H1 (cell line): ENCODE data around the gene RNF4. TPM values are rescaled to one million over a fixed set of nuclear protein-coding genes. Genes with fewer than 3 reads are reported as not detected.

Experiments used
- CTCF ChIA-PET: fragments of 300-600 bp; sonication (Branson Sonifier 250); formaldehyde crosslinking; loops from one replicate; lab custom pipeline; 2021; ENCODE audit not compliant: partially characterized antibody; lab: Charles Lee
- POLR2A ChIA-PET: fragments of 300-600 bp; sonication (Branson Sonifier 250); formaldehyde crosslinking; loops from one replicate; lab custom pipeline; 2021; ENCODE audit warnings: inconsistent platforms; ENCODE audit not compliant: partially characterized antibody; lab: Charles Lee
- DNase-seq, 2 experiments: peaks; one replicate each; pipeline versions ENCODE4 v3.0.0 to v3.0.0-alpha.2; 2010 to 2022; ENCODE audit warnings: low spot score in 2 of 2, low read depth in 1 of 2, mixed read lengths in 1 of 2
- FAIRE-seq: peaks from 2 replicates; lab custom pipeline; 2011; peaks lifted over from hg19 to GRCh38; lab: Jason Lieb, UNC
- H2AFZ ChIP-seq: 2 replicates; pipeline ENCODE4 v1.8.1; 2012; ENCODE audit warnings: low read length, inconsistent platforms
- H2AK5ac ChIP-seq: 2 replicates; pipeline ENCODE4 v1.6.1; 2013; ENCODE audit warnings: low read depth, low read length
- H2BK120ac ChIP-seq: replicated peaks from 2 replicates; pipeline ENCODE3; 2013; ENCODE audit warnings: low read depth, low read length, inconsistent platforms
- H2BK12ac ChIP-seq: 2 replicates; pipeline ENCODE4 v1.6.1; 2013; ENCODE audit warnings: low read depth, low read length
- H2BK15ac ChIP-seq: 2 replicates; pipeline ENCODE4 v1.6.1; 2013; ENCODE audit warnings: low read length
- H2BK20ac ChIP-seq: 2 replicates; pipeline ENCODE4 v1.6.1; 2013; ENCODE audit warnings: low read length
- H2BK5ac ChIP-seq: 2 replicates; pipeline ENCODE4 v1.6.1; 2013; ENCODE audit warnings: low read depth, low read length
- H3K14ac ChIP-seq: 2 replicates; pipeline ENCODE4 v1.6.1; 2013; ENCODE audit warnings: inconsistent platforms; ENCODE audit not compliant: insufficient read length
- H3K18ac ChIP-seq: 2 replicates; pipeline ENCODE4 v1.6.1; 2013; ENCODE audit warnings: low read length; ENCODE audit errors: extremely low read depth
- H3K23ac ChIP-seq: 2 replicates; pipeline ENCODE4 v1.6.1; 2013; ENCODE audit warnings: inconsistent platforms; ENCODE audit not compliant: insufficient read length
- H3K23me2 ChIP-seq: 2 replicates; pipeline ENCODE4 v1.6.1; 2013; ENCODE audit warnings: low read depth, low read length
- H3K27ac ChIP-seq: 2 replicates; pipeline ENCODE4 v1.6.1; 2011; ENCODE audit warnings: low read depth, low read length, inconsistent platforms
- H3K27me3 ChIP-seq, 4 experiments: replicated peaks in 1 of 4; 1 replicate in 1 of 4; 2 replicates in 3 of 4; pipeline versions ENCODE4 v1.6.1 to v1.8.1; 2011 to 2013; ENCODE audit warnings: low read length in 3 of 4, mild to moderate bottlenecking in 3 of 4, inconsistent platforms in 2 of 4, mixed read lengths in 2 of 4, moderate library complexity in 1 of 4; ENCODE audit not compliant: control insufficient read depth in 3 of 4, insufficient read depth in 3 of 4; ENCODE audit errors: extremely low read depth in 1 of 4
- H3K36me3 ChIP-seq, 4 experiments: 2 replicates each; pipeline versions ENCODE4 v1.6.1 to v1.8.1; 2011 to 2013; ENCODE audit warnings: mild to moderate bottlenecking in 4 of 4, low read length in 3 of 4, moderate library complexity in 2 of 4, control low read depth in 1 of 4, inconsistent platforms in 1 of 4; ENCODE audit not compliant: insufficient read depth in 4 of 4, control insufficient read depth in 2 of 4
- H3K4ac ChIP-seq: replicated peaks from 2 replicates; pipeline ENCODE3; 2013; ENCODE audit warnings: low read length, low read depth, mixed read lengths, inconsistent platforms; ENCODE audit not compliant: insufficient read length
- H3K4me1 ChIP-seq, 4 experiments: replicated peaks in 1 of 4; 1 replicate in 1 of 4; 2 replicates in 3 of 4; pipeline versions ENCODE4 v1.6.1 to v1.8.1; 2011 to 2013; ENCODE audit warnings: low read length in 3 of 4, inconsistent platforms in 2 of 4, mixed read lengths in 1 of 4; ENCODE audit not compliant: insufficient read depth in 4 of 4, control insufficient read depth in 3 of 4
- H3K4me2 ChIP-seq, 2 experiments: 2 replicates each; pipeline versions ENCODE4 v1.6.1 to v1.8.1; 2011 to 2013; ENCODE audit warnings: low read depth in 2 of 2, low read length in 2 of 2, control low read depth in 1 of 2, inconsistent platforms in 1 of 2, mild to moderate bottlenecking in 1 of 2; ENCODE audit not compliant: insufficient read depth in 1 of 2
- H3K4me3 ChIP-seq, 4 experiments: fragments of 200-600, 300-600 bp in 1 of 4; sonication (generic), shearing (Covaris generic), sonication (Bioruptor Twin) in 1 of 4; 2 replicates each; pipeline versions ENCODE4 v1.5.1 to v1.8.1; 2011 to 2016; ENCODE audit warnings: low read length in 4 of 4, low read depth in 3 of 4, control low read depth in 2 of 4, inconsistent platforms in 2 of 4, mild to moderate bottlenecking in 2 of 4, mixed read lengths in 1 of 4, moderate library complexity in 1 of 4; ENCODE audit not compliant: insufficient read depth in 2 of 4; ENCODE audit errors: extremely low read depth in 1 of 4
- H3K56ac ChIP-seq: replicated peaks from 2 replicates; pipeline ENCODE3; 2013; ENCODE audit warnings: low read depth, mild to moderate bottlenecking, mixed read lengths, low read length, inconsistent platforms; ENCODE audit not compliant: insufficient read length
- H3K79me1 ChIP-seq: 2 replicates; pipeline ENCODE4 v1.6.1; 2013; ENCODE audit warnings: low read depth, low read length, control low read depth
- H3K79me2 ChIP-seq, 2 experiments: 2 replicates each; pipeline versions ENCODE4 v1.6.1 to v1.8.1; 2012 to 2013; ENCODE audit warnings: low read length in 2 of 2, mild to moderate bottlenecking in 2 of 2, inconsistent platforms in 1 of 2; ENCODE audit not compliant: insufficient read depth in 2 of 2, control insufficient read depth in 1 of 2
- H3K9ac ChIP-seq, 4 experiments: replicated peaks in 1 of 4; 1 replicate in 1 of 4; 2 replicates in 3 of 4; pipeline versions ENCODE4 v1.6.1 to v1.8.1; 2011 to 2013; ENCODE audit warnings: low read depth in 3 of 4, low read length in 3 of 4, control low read depth in 2 of 4, mild to moderate bottlenecking in 2 of 4, moderate library complexity in 2 of 4, inconsistent platforms in 1 of 4; ENCODE audit errors: extremely low read depth in 1 of 4
- H3K9me3 ChIP-seq, 2 experiments: 2 replicates each; pipeline versions ENCODE4 v1.6.1 to v1.8.1; 2012 to 2013; ENCODE audit warnings: mild to moderate bottlenecking in 2 of 2, moderate library complexity in 2 of 2, control low read depth in 1 of 2, inconsistent platforms in 1 of 2, low read depth in 1 of 2, low read length in 1 of 2, mixed read lengths in 1 of 2; ENCODE audit not compliant: insufficient read depth in 2 of 2
- H4K20me1 ChIP-seq, 2 experiments: replicated peaks in 1 of 2; 2 replicates each; pipeline versions ENCODE3 to v1.8.1; 2011 to 2013; ENCODE audit warnings: inconsistent platforms in 2 of 2, low read length in 2 of 2, mild to moderate bottlenecking in 1 of 2; ENCODE audit not compliant: insufficient read depth in 2 of 2, control insufficient read depth in 1 of 2
- H4K5ac ChIP-seq: 2 replicates; pipeline ENCODE4 v1.6.1; 2013; ENCODE audit warnings: low read length, low read depth, mixed read lengths, inconsistent platforms; ENCODE audit not compliant: insufficient read length
- H4K8ac ChIP-seq: 2 replicates; pipeline ENCODE4 v1.8.0; 2013; ENCODE audit warnings: mild to moderate bottlenecking, moderate library complexity, low read length, inconsistent platforms; ENCODE audit not compliant: insufficient read depth; ENCODE audit errors: extremely low read depth
- H4K91ac ChIP-seq: replicated peaks from 2 replicates; pipeline ENCODE3; 2013; ENCODE audit warnings: low read length, mixed read lengths, inconsistent platforms; ENCODE audit not compliant: insufficient read length
- BACH1 ChIP-seq: IDR thresholded peaks from 2 replicates; pipeline ENCODE4 v1.6.1; 2012; ENCODE audit warnings: low read length, improper control_type of control experiment
- BRCA1 ChIP-seq: IDR thresholded peaks from 2 replicates; pipeline ENCODE4 v1.6.1; 2012; ENCODE audit warnings: low read depth, low read length, improper control_type of control experiment
- CHD2 ChIP-seq: IDR thresholded peaks from 2 replicates; pipeline ENCODE4 v1.6.1; 2012; ENCODE audit warnings: low read length, improper control_type of control experiment
- EGR1 ChIP-seq: IDR thresholded peaks from 2 replicates; pipeline ENCODE4 v1.6.1; 2011; ENCODE audit warnings: low read depth, low read length, borderline replicate concordance
- EZH2 ChIP-seq: fragments of 200-600 bp; sonication (generic); IDR thresholded peaks from 2 replicates; pipeline ENCODE4 v1.7.1; 2012; ENCODE audit warnings: low read depth, mild to moderate bottlenecking, moderate library complexity, low read length, inconsistent platforms; ENCODE audit not compliant: severe bottlenecking
- GABPA ChIP-seq: IDR thresholded peaks from 2 replicates; pipeline ENCODE4 v1.6.1; 2011; ENCODE audit warnings: mild to moderate bottlenecking, low read length, moderate library complexity, borderline replicate concordance; ENCODE audit not compliant: insufficient read depth
- HDAC2 ChIP-seq, 2 experiments: fragments of 300-600 bp in 1 of 2; sonication (generic) in 1 of 2; IDR thresholded peaks; 2 replicates each; pipeline ENCODE4 v1.6.1; 2011 to 2012; ENCODE audit warnings: low read depth in 2 of 2, low read length in 2 of 2, mild to moderate bottlenecking in 2 of 2, moderate library complexity in 2 of 2, borderline replicate concordance in 1 of 2, inconsistent platforms in 1 of 2
- HDAC6 ChIP-seq: IDR thresholded peaks from one replicate; pipeline ENCODE4 v1.7.1; 2012; ENCODE audit warnings: low read depth, mild to moderate bottlenecking, inconsistent platforms, low read length, moderate library complexity
- JUN ChIP-seq: IDR thresholded peaks from 2 replicates; pipeline ENCODE4 v1.6.1; 2011; ENCODE audit warnings: low read depth, mild to moderate bottlenecking, improper control_type of control experiment, low read length
- MAFK ChIP-seq: IDR thresholded peaks from 2 replicates; pipeline ENCODE4 v1.6.1; 2012; ENCODE audit warnings: low read depth, mild to moderate bottlenecking, improper control_type of control experiment, low read length
- PHF8 ChIP-seq: fragments of 200-600 bp; sonication (generic); conservative IDR thresholded peaks from 2 replicates; pipeline ENCODE4 v1.7.1; 2012; ENCODE audit warnings: low read depth, mild to moderate bottlenecking, inconsistent platforms, low read length, moderate library complexity
- RXRA ChIP-seq: IDR thresholded peaks from 2 replicates; pipeline ENCODE4 v1.6.1; 2011; ENCODE audit warnings: low read depth, mild to moderate bottlenecking, low read length, moderate library complexity; ENCODE audit not compliant: insufficient read depth
- SIRT6 ChIP-seq: IDR thresholded peaks from one replicate; pipeline ENCODE4 v1.7.1; 2012; ENCODE audit warnings: low read length, inconsistent platforms
- SP1 ChIP-seq: IDR thresholded peaks from 2 replicates; pipeline ENCODE4 v1.6.1; 2011; ENCODE audit warnings: low read depth, low read length
- ZNF274 ChIP-seq: IDR thresholded peaks from 2 replicates; pipeline ENCODE4 v1.7.0; 2012; ENCODE audit warnings: low read length, borderline replicate concordance; ENCODE audit errors: extremely low read depth
- WGBS, 2 experiments: shearing (Covaris generic) in 1 of 2; methylation state at CpG; one replicate each; pipeline versions ENCODE4 v1.1.6 to v1.1.7; 2013 to 2015; ENCODE audit warnings: low lambda C conversion rate in 2 of 2, mixed read lengths in 2 of 2, inconsistent platforms in 1 of 2, low coverage in 1 of 2, missing lambda C conversion rate in 1 of 2; ENCODE audit not compliant: insufficient replicate concordance in 2 of 2, insufficient coverage in 1 of 2, insufficient read length in 1 of 2; ENCODE audit errors: extremely low coverage in 1 of 2, missing lambda C conversion rate in 1 of 2; 5-methylcytosine and 5-hydroxymethylcytosine counted together
- polyA plus RNA-seq, 7 experiments: library from polyadenylated mRNA; depleted of rRNA in 3 of 7; stranded (reverse) in 5 of 7; unstranded in 2 of 7; fragments of >200 nt in 5 of 7; fragments of 200-250 nt in 2 of 7; gene quantifications; 1 replicate in 5 of 7; 2 replicates in 1 of 7; 4 replicates in 1 of 7; pipeline versions ENCODE4 v1.2.1 to v1.2.3, GENCODE V29; 2011 to 2013; ENCODE audit warnings: missing spikeins in 2 of 7, mixed read lengths in 2 of 7
- total RNA-seq: library from RNA; stranded (reverse); fragmentation: NEBNext Ultra II Directional; extraction: Animal tissue kit (Norgen Biotek cat#: 25700); gene quantifications from 2 replicates; pipeline ENCODE4 v1.2.1, GENCODE V29; 2021

Gene RNF4
- total and polyA plus RNA-seq, 2 of the 8 experiments (the other 6 are each of a cell fraction or from before 2014, with no cell fraction given), result 68.2 to 78.9 TPM

GRCh38 chr4:2451036-2451520 is 17.8 kb upstream of the RNF4 start:
- H4K91ac ChIP-seq, result no peak overlapping the region
- H4K20me1 ChIP-seq, result peaks cover 0 to 3% of the 10 kb centered on the region in 2 experiments
- H3K9me3 ChIP-seq, result no peaks in the 10 kb centered on the region
- TF ChIP-seq JUN (no peak), BACH1 (no peak), GABPA (no peak), EZH2 (no peak), HDAC6 (no peak), PHF8 (no peak), SIRT6 (no peak), CHD2 (no peak), HDAC2 (IDR thresholded peaks at IDR 0.05; ENCODE audit: borderline replicate concordance in 1 of 2, low read depth in 2 of 2, low read length in 2 of 2) (no peak), SP1 (no peak), ZNF274 (no peak), MAFK (no peak), BRCA1 (no peak), RXRA (no peak), EGR1 (no peak)

More at GRCh38 chr4:2451036-2451520, 17.8 kb upstream of the RNF4 start:
- DNase-seq (no peak), FAIRE-seq (no peak)
- no peaks in the 10 kb centered on the region for H3K27me3 ChIP-seq
- H3K79me2 ChIP-seq, result no peaks in the 10 kb centered on the region
- H2AFZ ChIP-seq, result no peak overlapping the region
- WGBS, 2 experiments, result 80% methylated on average over 9 of the region's 10 CpGs; no CpG with 5 or more reads in 1 of the 2 experiments
- no peak overlapping the region for H2BK120ac ChIP-seq
- H3K9ac ChIP-seq, result no peak overlapping the region
- H2BK12ac ChIP-seq, result no peak overlapping the region
- no peak overlapping the region for H4K5ac ChIP-seq
- no peak overlapping the region for H2BK5ac ChIP-seq
- no peak overlapping the region for H2BK20ac ChIP-seq
- no peaks in the 10 kb centered on the region for H3K79me1 ChIP-seq
- H3K4me2 ChIP-seq, result no peak overlapping the region
- H3K14ac ChIP-seq, result no peak overlapping the region
- no peak overlapping the region for H3K4ac ChIP-seq
- H3K56ac ChIP-seq, result no peak overlapping the region
- H3K36me3 ChIP-seq, result no peaks in the 10 kb centered on the region
- no peak overlapping the region for H3K18ac ChIP-seq
- no peaks in the 10 kb centered on the region for H3K4me1 ChIP-seq
- H3K23me2 ChIP-seq, result peaks cover 15% of the 10 kb centered on the region; the same call in 1 of the 2 replicates
- ChIA-PET CTCF (interaction anchor here (0.8 to 5.7 kb wide), 5 partner anchors 9 to 231 kb away, joined by 3 to 53 read pairs (median 7); no protein-coding TSS in a partner anchor), POLR2A (interaction anchor here (1.1 to 1.3 kb wide), 2 partner anchors 17 to 23 kb away, joined by 3 to 4 read pairs; partner anchors contain the start of gene RNF4)
- no peak overlapping the region for H4K8ac ChIP-seq
- H3K27ac ChIP-seq, result no peak overlapping the region
- no peak overlapping the region for H2BK15ac ChIP-seq
- no peak overlapping the region for H3K4me3 ChIP-seq
- H2AK5ac ChIP-seq, result no peak overlapping the region
- H3K23ac ChIP-seq, result no peak overlapping the region
